NB4 (cell line): ENCODE measurements around the gene FAM50B.

Experiments used
- CTCF ChIP-seq: IDR thresholded peaks from one replicate; pipeline ENCODE4 v1.5.1; 2012; ENCODE audit warnings: low read depth, low read length
- POLR2A ChIP-seq: IDR thresholded peaks from 2 replicates; pipeline ENCODE4 v1.6.1; 2011; ENCODE audit warnings: mild to moderate bottlenecking; ENCODE audit not compliant: insufficient read length; ENCODE audit errors: extremely low read depth

DNA sequence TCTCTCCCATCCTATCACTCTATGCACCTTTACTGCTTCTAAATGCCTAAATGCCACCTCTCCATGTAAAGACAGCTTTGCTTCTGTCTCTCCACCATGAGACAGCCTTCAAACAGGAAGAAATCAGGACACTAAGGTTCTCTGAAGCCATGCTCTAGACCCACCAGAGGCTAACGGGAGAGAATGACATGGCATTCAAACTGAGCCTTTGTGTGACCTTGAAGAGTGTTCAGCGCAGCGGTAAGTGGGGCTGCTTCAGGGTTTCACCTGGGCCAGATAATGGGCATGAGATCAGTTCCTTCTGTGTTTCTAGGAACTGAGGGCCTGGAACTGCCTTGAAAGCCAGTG is 20.1 kb downstream of the FAM50B start:
- TF ChIP-seq POLR2A, result no peak
- no peak for TF ChIP-seq CTCF
